GOT3 (cell line): ENCODE measurements around the gene TGOLN2.
"Not testable (repeated sequence)": the region's sequence is repeated elsewhere in the genome, so short reads cannot be mapped to it uniquely, and the experiment has no call there.

ENCODE experiments used
- DNase-seq: peaks from one replicate; lab custom pipeline; 2025; ENCODE audit warnings: mixed read lengths; lab: John Stamatoyannopoulos, UW

Gene TGOLN2

DNA sequence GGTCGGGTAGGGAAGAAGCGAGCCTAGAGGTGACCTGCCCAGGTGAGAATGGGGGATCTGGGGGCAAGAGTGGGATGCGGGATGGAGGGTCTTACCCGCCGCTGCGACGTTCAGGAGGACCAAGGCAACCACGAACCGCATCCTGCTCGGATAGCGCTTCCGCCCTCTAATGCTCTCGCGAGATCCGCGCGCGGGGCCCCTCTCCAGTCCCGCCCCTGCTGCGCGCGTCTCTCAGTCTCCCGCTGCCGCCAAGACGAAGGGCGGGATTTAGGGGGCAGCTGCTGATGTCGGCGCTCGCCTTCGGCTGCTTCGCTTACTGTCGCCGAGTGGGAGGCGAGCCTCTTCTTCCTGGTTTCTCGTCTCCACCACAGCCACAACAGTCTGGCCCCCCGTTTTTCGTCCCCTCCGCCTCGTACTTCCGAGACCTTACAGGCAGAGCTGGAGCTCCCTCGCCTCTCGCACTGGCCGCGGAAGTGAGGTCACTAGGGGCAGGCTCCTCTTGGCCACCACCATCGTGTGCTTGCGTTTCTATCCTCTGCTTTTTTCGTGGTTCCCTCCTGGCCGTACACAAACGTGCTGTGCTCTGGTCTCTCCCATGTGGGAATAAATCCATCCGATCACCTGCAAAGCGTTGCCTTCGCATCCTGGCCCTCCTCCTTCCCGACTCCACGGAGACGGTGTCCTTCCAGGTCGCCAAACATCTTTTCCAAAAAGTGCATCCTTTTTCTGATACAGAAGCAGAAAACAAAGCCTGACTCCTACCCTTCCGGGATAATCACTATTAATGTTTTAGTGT is at the start of gene TGOLN2:
Gene TGOLN2, minus strand, starts transcription at position 168 of the 796 bp plus-strand sequence. Its CDS starts 27 bp downstream, at position 141.
- peak; percentile 60 for DNase-seq

DNA sequence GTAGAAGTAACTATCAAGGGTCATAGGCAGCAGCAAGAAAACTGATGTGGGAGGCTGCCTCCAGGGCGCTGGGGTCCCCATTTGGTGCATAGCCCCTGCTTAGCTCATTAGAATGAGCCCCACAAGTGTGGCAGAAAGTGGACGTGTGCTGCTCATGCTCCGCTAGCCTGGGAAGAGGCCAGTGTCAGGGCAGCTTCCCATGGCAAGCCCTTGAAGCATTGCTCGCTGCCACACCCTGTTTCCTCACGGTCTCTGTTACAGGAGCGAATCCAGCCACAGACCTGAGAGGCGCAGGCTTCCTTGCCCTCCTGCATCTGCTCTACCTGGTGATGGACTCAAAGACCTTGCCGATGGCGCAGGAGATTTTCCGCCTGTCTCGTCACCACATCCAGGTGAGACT is 49.3 kb upstream of the TGOLN2 start:
- DNase-seq: no peak

GRCh38 chr2:85376291-85377065 is 48.7 kb upstream of the TGOLN2 start:
- no peak for DNase-seq

GRCh38 chr2:85371045-85371444 is 43.3 kb upstream of the TGOLN2 start:
- DNase-seq: no peak

- DNase-seq: no peak
These were observed 41.7 kb upstream of the TGOLN2 start for GRCh38 chr2:85369500-85369899.

DNA sequence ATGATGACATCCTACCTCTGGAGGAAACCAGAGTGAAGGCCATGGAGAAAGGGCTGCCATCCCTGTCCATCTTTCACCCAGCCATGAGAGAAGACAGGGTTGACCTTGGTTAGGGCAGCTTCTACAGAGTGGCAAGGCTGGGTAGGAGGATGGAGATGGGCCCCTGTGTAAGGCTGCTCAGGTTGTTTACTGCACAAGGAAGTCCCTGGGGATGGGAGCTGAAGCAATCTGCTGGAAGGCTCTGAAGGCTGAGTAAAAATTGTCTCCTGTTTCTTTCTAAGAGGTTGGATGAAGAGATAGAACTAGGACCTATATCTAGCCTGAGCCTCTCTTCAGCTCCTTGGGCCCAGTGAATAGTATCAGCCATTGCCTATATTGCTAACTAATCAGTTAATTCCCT is 41.1 kb upstream of the TGOLN2 start:
- DNase-seq: no peak

GRCh38 chr2:85367180-85367579 is 39.4 kb upstream of the TGOLN2 start:
- no peak for DNase-seq

GRCh38 chr2:85362653-85363387 is 35.0 kb upstream of the TGOLN2 start:
- not testable (repeated sequence) for DNase-seq

DNA sequence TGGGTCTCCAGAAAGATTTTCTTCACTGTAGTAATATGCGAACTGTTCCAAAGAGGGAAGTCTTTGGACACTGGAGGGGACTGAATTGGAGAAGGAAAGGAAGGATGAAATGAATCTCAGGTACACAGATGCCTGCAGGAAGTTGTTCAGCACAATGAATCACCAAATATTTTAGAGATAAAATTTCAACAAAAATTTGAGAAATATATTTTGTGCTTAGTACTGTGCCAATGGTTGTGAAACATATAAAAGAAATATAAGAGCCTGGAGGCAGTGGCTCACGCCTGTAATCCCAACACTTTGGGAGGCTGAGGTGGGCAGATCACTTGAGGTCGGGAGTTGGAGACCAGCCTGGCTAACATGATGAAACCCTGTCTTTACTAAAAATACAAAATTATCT is 29.9 kb upstream of the TGOLN2 start:
- no peak for DNase-seq

DNA sequence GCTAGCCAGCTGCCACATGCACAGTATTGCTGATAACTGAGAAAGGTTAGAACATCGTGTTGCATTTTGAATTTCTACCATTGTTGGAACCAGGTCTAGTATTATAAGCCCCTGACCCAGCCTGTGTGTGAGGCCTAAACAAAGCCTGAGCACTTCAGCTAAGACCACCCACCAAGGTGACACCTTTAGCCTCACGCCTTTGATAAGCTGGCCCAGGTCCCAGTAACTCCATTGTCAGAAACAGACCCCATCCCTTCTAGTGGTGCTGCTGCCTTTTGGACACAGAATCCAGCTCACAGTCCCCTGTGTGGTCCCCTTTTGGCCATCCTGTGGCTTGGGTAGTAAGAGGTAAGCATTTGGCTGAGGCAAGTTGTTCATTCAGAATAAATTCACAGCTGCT is 28.4 kb upstream of the TGOLN2 start:
- DNase-seq: no peak

DNA sequence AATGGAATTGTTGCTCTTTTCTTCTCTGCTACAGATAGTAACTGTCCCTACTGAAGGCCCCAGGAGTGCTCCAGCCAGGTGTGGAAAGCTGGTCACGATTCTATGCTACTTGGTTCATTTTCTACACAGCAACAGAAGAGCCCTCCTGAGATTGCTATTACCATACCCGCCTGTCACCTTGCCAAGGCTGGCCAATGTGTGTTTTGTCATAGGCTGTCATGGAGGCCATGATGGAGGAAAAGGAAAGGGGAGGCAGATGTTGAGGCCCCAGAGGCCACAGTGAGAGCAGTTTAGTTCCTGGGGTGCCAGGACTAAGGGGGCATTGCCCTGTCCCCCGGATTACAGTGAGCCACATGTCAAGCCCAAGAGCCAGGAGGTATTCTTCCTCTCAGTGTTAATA is 27.7 kb upstream of the TGOLN2 start:
- DNase-seq: no peak

GRCh38 chr2:85355073-85355410 is 27.3 kb upstream of the TGOLN2 start:
- DNase-seq: no peak

- DNase-seq: peak; percentile 94
These were observed 26.7 kb upstream of the TGOLN2 start, which contains the start of the genes ELMOD3 and RETSAT for GRCh38 chr2:85354286-85355072. Gene ELMOD3 (plus strand): TSS chr2:85354769. CDS start chr2:85357199, 2,430 bp downstream. Gene RETSAT (minus strand): TSS chr2:85354528. CDS start chr2:85354507, 21 bp downstream.

DNA sequence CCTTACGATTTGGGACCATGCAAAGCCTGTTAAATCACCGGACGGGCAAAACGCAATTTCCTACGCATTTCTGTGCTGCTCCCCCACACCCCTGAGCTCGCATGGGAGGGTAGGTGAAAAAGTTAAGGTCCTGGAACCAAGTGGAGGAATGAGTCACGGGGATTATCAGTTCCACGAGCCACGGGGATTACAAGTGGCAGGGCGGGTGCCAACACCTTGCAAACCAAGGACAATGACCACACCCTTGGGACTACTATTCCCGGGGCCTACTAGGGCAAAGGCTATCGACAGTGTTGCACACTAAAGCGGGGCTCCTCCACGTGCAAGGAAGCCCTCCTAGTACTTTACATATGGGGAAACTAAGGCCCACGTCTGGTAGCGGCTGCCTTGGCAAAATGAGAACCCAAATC is 26.1 kb upstream of the TGOLN2 start:
- no peak for DNase-seq

- no peak for DNase-seq
These were observed 19.8 kb upstream of the TGOLN2 start for GRCh38 chr2:85347599-85347998.

GRCh38 chr2:85344356-85344954 is 16.7 kb upstream of the TGOLN2 start:
- DNase-seq: no peak

DNA sequence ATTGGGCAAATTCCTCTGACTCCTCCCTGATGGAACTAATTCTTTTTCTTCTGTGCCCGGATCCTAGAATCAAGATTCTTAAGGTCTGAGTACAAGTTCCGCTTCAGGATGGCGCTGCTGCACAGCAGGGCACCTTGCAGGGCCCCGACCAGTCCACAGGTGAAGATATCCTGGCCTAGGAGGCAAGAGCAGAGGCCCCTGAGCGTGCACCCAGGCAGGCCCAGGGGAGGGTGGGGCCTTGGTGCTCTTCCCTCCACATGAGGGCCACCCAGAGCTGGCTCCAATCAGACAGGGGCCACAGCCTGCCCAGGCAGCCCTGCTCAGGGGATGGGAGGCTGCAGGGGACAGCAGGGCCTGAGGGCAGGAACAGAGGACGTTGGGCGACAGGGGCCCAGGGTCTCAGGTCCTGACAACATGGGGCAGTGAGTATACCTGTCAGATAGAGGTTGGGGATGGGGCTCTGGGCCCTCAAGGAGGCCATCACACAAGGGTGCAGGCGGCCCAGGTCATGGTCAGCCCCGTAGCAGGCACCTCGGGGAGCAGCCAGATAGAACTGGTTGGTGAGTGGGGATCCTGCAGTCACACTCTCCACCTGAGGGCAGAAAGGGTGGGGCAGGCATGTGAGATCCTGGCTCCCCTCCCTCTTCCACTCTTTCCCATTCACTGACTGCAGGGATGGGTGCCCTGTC is 15.6 kb upstream of the TGOLN2 start:
- not testable (repeated sequence) for DNase-seq

DNA sequence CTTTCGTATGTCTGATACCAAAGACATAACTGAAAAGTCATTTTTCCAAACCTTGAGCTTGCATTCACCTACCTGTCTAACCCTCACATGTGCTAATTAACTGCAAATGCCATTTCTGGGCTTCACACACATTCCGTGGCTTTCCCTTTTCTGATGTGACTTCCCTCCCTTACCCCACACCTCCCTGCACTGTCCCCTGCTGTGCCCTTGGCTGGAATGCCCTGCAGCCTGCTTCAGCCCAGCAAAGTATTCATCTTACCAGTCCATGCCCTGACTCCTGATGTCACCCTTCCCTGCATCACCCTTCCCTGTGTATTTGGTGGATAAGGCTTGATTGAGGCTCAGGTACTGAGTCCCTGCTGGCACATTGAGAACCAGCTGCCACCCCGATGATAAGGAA is 14.4 kb upstream of the TGOLN2 start:
- DNase-seq: no peak

DNA sequence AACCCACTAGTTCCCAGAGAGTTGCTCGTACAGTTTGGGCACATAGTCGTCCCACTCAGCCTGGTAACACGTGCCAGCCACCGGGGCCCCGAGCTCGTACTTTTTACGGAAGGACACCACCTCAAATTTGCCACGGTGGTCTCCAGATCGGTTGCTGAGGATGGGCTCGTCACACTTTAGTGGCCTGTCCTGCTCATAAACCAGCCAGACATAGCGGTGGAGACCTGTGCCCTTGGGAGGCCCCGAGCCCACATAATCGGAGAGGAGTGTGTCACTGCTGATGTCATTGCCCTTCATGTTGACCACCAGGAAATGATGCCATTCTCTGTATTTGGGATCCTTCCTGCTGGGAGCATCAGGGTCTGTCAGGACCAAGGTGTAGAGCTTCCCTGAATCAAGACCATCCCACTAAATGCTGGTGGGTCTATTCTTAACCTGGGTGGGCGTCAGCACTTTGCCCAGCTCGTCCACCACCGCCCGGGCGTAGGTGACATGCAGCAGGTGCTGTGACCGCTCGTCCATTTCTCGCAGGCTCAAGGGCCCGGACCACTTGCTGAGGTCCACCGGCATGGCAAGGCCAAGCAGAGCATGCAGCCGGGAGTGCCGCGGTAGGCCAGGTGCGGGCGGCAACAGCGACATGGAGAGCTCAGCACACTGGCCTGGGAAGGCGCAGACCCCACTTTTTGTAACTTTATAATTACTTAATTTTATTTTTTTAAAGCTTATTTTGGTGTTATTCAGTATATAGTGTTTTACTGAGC is 13.7 kb upstream of the TGOLN2 start:
- no peak for DNase-seq
